GM12873 (cell line): ENCODE measurements around the gene OR14J1.

Source experiments
- CTCF ChIP-seq: IDR thresholded peaks from 2 replicates; pipeline ENCODE4 v1.5.1; 2012; ENCODE audit warnings: low read depth, mild to moderate bottlenecking, moderate library complexity, low read length, control low read depth; ENCODE audit not compliant: insufficient read depth; ENCODE audit errors: missing control alignments

Gene OR14J1, protein sequence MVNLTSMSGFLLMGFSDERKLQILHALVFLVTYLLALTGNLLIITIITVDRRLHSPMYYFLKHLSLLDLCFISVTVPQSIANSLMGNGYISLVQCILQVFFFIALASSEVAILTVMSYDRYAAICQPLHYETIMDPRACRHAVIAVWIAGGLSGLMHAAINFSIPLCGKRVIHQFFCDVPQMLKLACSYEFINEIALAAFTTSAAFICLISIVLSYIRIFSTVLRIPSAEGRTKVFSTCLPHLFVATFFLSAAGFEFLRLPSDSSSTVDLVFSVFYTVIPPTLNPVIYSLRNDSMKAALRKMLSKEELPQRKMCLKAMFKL

GRCh38 chr6:29301316-29301715 is at the start of gene OR14J1:
TSS of gene OR14J1 (plus strand) at chr6:29301701. CDS start at chr6:29306690, 4,989 bp downstream.
- TF ChIP-seq CTCF, result no peak

DNA sequence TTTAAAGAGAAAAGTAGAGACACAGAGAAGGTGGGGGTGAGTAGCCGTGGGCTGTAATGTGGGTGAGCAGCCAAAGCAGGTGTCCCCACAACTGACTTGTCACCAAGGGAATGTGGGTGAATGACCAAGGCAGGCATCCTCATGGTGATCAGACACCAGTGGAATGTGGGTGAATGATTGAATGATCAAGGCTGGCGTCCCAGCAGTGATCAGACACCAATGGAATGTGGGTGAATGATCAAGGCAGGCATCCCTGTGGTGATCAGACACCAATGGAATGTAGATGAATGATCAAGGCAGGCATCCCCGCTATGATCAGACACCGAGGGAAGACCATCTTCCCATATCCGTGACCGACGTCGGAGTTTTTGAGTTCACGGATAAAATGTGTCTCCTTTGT is 49.8 kb upstream of the OR14J1 start:
- no peak for TF ChIP-seq CTCF

GRCh38 chr6:29255530-29255929 is 46.0 kb upstream of the OR14J1 start:
- TF ChIP-seq CTCF, result no peak

- TF ChIP-seq CTCF, result no peak
Measured at GRCh38 chr6:29259721-29260120, 41.8 kb upstream of the OR14J1 start.

DNA sequence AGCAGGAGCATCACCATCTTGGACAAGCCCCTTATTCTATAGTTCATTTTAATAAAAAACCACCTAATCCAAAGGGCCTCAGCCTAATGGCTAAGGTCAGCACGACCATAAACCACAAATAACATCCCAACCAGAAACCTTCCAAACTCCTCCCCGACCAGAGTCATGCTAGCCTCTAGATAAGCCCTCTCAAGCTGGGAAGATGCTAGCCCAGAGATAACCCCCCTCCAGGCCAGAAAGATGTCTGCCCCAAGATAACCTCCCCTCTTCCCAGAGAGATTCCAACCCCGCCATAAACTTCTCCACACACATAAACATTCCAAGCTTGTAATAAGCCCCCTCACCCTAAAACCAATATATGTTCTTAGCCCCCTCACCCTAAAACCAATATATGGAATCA is 38.5 kb upstream of the OR14J1 start:
- TF ChIP-seq CTCF, result no peak

- TF ChIP-seq CTCF, result no peak
Measured at GRCh38 chr6:29294499-29294914, 7.0 kb upstream of the OR14J1 start.

DNA sequence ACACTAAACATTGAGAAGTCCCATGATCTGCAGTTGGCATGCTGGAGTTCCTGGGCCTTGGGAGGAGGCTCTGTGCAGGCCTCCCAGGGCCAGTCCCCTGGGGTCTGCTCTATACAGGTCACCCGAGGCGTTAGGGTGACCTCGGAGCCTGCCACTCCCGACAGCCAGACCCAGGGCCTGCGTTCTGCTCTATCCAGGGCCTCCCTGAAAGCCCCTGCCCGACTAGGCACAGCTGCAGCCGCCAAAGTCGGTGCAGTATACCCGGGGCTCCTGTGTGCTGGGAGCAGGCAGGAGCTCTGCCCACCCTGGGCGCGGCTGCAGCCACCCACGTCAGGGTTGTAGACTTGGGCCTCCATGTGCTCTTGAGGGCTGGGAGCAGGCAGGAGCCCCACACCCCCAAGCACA is 6.3 kb upstream of the OR14J1 start:
- TF ChIP-seq CTCF, result no peak
